Measurements from ENCODE around the gene MYO7B. TPM values are rescaled to one million over a fixed set of nuclear protein-coding genes. Genes with fewer than 3 reads are reported as not detected.

Gene MYO7B
- total RNA-seq, 1 donor from 2014 or later = 1.5 TPM

DNA sequence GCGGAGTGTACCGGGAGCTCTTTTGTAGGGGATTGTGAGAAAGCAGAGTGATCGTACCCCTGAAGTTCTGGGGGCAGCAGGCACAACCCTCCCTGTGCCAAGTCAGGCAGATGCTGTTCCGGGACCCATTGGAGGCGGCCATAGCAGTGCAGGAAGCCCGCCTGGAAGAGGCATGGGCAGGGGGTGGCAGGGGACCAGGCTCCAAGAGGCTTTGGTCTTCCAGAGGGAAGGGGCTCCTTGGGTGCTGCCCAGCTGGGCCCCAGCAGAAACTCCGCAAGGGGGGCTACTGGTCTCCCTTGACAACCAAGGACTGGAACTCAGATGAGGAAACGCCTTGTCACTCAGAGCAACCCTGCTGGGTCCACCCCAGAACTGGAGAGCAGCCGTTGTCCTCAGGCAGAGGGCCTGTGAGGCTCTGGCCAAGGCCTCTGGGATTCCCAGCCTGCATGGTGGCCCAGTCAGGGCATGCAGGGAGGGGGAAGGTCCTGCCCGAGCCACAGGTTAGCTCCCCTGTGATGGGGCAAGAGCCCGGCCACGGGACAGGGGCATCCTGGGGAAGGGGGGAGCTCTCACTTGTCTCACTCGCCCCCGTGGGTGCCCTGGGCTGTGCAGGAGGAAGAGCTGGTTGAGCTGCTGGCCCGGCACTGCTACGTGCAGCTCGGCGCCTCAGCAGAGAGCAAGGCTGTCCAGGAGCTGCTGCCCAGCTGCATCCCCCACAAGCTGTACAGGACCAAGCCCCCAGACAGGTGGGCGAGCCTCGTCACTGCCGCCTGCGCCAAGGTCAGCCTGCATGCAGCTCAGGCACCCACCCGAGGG, 89.5 kb downstream of the MYO7B start:
- no peak for DNase-seq (ENCODE audit: low read depth, low spot score)

DNA sequence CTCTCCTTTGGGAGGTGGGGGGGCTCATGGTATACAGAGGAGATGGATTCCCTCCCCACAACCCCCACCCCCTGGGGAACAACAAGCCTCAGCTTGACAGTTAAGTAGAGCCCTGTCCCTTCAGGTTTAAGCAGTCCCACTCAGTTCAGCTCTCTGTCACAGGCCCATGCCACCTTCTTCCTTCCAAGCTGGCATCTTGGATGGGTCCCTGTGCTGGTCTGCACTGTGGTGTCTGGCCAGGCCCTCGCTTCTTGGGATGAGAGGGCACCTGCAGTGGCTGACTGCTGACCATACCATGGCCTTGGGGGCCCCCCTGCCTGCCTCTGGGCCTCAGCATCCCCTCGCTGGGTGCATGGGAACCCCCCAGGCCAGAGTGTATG, 90.1 kb downstream of the MYO7B start:
- no peak for DNase-seq (ENCODE audit: low read depth, low spot score)

DNA sequence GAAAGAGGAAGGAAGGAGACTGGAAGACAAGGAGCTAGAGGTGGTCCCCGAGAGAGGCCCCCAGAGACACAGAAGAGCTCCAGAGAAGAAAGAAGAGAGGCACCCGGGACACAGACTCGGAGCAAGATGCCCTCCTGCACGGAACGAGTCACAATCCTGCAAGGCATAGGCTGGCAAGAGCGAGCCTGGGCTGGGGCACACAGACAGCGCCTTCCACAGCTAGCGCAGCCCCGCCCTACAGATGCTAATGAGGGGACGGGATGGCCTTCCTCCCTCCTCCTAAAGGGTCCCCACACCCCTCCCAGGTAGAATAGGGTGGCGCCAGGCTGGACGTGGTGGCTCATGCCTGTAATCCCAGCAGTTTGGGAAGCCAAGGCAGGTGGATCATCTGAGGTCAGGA, 90.7 kb downstream of the MYO7B start:
- no peak for DNase-seq (ENCODE audit: low read depth, low spot score)

DNA sequence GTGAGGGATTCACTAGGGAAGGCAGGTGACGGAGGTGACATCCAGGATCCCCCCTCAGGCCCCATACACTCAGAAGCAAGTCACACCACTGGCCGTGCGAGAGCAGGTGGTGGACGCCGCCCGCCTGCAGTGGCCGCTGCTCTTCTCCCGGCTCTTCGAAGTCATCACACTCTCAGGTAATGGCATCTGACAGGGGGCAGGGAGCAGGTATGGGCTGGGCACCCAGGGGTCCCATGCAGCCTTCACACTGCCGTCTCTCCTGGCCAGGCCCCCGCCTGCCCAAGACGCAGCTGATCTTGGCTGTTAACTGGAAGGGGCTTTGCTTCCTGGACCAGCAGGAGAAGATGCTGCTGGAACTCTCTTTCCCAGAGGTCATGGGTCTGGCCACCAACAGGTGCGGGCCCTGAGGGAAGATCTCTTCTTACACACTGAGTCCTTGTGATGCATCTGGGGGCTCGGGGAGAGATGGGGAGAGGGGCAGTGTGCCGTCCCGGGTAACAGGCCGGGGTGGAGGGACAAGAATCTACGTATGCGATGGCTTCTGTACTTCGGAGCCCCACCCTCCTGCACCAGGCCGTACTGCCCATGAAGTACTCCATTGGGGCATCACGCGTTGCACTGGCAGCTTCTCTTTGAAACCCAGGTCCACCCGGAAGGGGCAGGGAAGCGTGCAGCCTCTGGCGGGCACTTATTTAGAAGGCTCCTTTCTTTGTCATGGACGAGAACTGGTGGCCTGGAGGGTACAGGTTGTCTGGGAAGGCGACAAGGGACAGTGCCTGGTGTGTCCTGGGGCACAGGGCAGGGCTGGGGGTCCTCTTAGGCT, 91.6 kb downstream of the MYO7B start:
- no peak for DNase-seq (ENCODE audit: low read depth, low spot score)

DNA sequence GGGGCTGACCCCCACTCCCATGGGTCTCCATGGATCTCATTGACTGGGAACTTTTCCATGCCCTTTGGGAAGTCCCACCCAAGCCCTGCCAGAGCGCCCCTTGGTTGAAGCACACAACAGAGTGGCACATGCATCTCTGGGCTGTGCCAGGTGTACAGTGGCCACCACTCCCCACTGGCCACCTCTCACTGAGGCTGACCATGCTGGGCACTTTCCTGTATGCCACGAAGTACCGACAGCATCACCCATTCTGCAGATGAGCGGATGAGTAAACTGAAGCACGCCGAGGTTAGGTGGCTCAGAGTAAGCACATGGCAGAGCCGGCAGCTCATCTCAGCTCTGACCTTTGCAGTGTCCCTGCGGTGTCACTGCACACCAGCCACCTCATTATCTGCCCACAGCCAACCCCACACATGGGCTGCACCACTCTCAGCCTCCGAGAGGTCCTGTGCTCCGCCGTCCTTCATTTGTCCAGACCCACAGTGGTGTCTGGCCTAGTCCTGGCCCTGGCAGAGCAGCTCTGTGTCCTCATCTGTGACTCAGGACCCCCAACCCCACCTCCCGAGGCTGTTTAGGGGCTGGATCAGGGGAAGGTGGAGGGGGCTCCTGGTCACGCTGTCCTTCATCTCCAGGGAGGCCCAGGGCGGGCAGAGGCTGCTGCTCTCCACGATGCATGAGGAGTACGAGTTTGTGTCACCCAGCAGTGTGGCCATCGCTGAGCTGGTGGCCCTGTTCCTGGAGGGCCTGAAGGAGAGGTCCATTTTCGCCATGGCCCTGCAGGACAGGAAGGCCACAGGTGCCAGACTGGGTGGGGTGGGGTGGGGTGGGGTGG, 92.5 kb downstream of the MYO7B start:
- no peak for DNase-seq (ENCODE audit: low read depth, low spot score)

DNA sequence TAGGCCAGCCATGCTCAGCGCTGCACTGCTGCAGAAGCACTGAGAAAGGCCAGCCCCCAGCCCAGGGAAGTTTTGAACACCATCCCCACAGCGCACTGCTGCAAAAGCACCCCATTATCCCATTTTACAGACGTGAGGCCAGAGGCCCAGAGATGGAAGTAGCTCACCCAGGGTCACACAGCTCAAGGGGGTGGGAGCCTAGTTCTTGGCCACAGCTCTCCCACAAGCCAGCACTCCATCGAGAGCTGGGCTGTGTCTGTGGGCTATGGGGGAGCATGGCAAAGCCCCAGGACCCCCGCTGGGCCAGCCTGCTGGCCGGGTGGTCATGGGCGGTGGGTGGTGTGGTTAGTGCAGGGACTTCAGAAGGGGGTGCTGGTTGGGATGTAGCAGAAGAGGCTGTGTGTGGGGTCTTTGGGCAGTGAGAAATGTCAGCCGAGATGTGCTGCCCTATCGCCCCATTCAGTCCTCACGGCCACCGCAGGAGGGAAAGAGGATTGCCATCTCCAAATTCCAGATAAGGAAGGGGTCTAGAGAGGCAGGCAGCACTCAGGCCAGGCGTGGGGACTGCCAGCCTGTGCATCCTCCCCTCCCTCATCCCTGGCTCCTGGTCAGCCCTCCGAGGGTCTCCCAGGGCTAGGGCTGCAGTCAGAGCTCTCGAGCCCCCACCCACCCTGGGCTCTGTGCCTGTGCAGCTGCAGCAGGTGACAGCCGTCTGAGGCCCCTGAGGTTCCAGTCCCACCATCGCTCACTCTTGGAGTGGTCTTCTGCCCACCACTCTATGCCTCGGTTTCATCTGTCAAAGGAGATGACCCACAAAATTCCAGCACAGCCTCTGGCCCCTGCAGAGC, 93.5 kb downstream of the MYO7B start:
- no peak for DNase-seq (ENCODE audit: low read depth, low spot score)

DNA sequence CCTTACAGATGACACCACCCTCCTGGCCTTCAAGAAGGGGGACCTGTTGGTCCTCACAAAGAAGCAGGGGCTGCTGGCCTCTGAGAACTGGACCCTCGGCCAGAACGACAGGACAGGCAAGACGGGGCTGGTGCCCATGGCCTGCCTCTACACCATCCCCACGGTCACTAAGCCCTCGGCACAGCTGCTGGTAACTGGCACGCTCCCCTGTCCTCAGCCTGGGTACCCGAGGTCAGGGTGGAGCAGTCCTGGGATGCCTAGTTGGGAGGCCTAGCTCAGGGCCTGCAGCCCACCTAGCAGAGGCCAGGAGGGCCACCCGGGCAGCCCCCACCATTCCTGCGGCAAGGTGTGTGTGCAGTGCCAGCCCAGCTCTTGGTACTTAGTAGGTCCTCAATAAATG, 94.2 kb downstream of the MYO7B start:
- no peak for DNase-seq (ENCODE audit: low read depth, low spot score)

DNA sequence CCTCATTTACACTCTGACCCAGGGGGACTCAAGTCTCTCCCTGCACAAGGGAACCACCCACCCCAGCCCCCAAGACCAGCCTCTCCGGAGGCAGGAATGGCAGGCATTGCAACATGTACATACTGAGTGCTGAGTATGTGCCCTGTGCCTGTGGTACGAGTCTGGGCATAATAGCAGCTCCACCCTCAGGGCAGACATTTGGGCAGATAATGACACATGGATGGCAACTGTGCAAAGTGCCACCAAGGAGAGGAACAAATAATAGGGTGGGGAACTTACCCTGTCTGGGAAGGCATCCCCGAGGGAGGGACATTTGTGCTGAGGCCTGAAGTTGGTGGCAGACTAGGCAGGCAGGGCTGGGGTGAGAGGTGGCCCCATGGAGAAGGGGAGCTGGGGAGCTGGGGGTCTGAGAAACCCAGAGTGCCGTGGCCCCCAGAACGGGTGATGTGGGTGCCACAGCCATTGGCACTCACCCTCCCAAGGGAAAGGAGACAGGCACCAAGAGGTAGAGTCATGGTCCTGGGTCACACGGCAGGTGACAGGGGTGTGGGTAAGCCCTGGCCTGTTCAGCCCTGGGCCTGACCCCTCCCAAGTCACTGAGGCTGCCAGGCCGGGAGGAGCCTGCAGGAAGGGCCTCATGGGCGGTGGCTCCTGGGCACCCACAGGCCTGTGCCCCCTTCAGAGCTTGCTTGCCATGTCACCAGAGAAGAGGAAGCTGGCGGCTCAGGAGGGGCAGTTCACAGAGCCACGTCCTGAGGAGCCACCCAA, 94.8 kb downstream of the MYO7B start:
- DNase-seq (ENCODE audit: low read depth, low spot score) = no peak

DNA sequence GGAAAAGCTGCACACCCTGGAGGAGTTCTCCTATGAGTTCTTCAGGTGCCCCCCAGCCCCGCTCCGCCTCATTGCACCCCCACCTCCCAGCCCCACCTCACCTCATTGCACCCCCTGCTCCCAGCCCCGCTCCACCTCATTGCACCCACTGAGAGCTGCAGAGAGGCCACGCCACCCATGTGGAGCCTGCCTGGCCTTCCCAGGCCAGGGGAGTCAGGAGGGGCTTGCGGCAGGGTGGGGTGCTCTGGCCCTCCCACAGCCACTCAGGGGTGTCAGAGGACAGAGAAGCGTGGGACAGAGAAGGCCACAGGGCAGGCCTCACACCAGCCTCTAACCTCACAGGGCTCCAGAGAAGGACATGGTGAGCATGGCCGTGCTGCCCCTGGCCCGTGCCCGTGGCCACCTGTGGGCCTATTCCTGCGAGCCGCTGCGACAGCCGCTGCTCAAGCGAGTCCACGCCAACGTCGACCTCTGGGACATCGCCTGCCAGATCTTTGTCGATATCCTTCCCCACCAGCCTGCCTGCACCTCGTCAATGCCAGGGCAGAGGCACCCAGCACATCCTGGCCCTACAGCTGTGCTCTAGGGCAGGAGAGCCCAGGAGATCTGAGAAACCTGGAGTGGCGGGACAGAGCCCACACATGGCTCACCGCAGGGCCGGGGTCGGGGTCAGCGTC, 95.5 kb downstream of the MYO7B start:
- DNase-seq (ENCODE audit: low read depth, low spot score) = no peak

DNA sequence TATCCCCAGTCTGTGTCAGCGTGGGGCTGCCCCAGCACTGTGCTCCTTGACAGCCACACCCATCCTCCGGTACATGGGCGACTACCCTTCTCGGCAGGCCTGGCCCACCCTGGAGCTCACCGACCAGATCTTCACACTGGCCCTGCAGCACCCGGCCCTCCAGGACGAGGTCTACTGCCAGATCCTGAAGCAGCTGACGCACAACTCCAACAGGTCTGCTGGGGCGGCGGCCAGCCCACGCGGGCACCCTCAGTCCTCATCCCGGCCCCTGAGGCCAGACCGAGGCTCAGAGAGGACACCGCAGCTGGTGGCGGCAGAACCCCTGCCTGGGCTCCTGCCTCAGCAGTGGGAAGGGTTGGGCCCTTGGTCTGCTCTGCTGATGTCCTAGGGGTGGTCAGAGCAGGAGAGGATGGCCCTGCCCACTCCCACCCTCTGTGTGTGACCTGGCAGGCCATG, 96.1 kb downstream of the MYO7B start:
- DNase-seq (ENCODE audit: low read depth, low spot score) = no peak

DNA sequence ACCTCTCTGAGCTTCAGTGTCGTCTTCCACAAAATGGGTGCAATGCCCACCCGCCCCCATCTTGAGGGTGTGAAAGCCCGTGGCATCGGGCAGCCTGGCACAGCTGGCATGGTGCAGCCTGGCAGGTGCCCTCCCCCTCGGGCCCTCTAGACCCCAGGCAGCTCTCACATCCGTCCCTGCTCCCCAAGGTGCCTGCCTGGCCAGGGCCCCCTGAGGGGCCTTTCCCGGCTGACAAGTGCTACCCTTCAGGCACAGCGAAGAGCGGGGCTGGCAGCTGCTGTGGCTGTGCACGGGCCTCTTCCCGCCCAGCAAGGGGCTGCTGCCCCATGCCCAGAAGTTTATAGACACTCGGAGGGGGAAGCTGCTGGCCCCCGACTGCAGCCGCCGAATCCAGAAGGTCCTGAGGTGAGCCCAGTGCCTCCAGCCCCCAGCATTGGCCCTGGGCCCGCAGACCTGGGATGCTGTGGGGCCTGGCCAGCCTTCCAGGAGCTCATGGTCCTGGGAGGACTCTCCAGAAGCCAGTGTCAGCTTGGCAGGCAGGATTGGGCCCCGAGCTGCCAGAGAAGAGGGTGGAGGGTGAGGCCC, 96.6 kb downstream of the MYO7B start:
- no peak for DNase-seq (ENCODE audit: low read depth, low spot score)

DNA sequence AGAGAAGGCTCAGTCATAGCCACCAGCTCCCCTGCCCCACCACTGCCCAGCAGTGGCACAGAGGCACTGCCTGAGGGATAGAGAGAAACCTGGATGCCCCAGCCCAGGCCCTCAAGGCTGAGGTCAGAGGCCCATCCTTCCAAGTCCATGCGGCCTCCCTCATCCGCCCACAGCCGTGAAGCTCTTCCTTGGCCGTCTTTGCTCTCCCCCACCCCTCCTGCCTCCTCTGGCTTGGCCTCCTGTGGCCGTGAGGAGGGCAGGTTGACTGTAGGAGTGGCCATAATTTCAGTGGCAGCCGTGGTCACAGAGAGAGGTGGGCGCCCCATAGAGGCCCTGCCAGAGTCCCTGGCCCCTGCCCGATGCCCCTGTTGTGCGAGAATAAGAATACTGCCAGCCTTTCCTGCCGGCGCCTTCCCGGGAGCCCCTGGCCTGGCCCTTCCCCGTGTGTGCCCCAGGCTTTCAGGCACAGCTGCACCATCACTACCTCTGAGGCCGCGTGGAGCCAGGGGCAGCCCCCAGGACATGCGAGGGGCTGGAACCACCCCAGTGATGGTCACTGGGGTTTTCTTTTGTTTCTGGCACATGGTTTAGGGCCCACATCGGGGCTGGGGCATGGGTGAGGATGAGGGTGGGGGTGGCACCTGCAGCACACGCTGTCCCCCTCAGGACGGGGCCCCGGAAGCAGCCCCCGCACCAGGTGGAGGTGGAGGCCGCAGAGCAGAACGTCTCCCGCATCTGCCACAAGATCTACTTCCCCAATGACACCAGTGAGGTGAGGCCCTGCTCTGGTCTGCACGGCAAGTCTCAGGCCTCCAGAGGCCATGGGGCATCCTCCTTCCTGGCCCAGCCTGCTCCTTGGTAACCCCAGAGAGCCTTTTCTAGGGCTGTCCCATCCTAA, 97.4 kb downstream of the MYO7B start:
- no peak for DNase-seq (ENCODE audit: low read depth, low spot score)

DNA sequence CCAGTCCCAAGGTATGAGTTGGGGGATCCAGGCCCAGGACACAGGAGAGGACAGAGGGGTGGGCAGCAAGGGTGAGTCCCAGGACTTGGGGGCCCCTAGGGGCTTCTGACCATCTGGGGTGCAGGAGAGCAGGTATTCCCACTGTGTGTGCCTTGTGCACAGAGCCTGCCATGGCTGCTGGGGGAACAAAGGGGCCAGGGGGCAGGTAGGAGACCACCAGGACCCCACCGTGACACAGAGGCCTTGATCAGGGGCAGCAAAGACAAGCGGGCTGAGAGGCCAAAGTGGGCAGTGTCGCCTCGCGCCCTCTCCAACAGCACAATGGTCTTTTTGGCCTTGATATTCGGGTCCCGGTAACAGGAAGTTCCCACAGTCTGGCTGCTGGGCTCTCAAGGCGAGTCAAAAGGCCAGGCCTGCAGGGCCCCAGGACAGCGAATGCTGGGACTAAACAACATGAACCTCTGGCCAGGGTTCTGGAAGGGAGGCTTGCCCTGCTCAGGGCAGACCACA, 98.1 kb downstream of the MYO7B start:
- DNase-seq (ENCODE audit: low read depth, low spot score) = no peak

DNA sequence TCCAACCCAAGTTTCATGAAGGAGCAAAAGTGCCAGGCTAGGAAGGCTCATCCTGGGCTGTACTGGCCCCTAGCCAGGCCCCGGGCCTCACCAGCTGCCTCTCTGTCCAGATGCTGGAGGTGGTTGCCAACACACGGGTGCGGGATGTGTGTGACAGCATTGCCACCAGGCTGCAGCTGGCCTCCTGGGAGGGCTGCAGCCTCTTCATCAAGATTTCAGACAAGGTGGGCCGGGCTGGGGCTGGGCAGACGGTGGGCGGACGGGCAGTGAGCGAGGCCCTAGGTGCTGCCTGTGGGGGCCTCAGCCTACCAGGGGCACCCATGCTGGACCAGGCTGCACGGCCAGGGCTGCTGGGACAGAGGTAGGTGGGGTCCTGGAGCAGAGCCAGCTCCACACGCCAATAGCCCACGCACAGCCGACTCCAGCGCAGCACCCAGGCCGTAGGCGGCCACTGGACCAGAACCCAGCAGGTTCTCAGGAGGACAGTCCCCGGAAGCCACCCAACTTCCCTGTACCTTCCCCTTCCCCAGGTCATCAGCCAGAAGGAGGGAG, 98.7 kb downstream of the MYO7B start:
- no peak for DNase-seq (ENCODE audit: low read depth, low spot score)

DNA sequence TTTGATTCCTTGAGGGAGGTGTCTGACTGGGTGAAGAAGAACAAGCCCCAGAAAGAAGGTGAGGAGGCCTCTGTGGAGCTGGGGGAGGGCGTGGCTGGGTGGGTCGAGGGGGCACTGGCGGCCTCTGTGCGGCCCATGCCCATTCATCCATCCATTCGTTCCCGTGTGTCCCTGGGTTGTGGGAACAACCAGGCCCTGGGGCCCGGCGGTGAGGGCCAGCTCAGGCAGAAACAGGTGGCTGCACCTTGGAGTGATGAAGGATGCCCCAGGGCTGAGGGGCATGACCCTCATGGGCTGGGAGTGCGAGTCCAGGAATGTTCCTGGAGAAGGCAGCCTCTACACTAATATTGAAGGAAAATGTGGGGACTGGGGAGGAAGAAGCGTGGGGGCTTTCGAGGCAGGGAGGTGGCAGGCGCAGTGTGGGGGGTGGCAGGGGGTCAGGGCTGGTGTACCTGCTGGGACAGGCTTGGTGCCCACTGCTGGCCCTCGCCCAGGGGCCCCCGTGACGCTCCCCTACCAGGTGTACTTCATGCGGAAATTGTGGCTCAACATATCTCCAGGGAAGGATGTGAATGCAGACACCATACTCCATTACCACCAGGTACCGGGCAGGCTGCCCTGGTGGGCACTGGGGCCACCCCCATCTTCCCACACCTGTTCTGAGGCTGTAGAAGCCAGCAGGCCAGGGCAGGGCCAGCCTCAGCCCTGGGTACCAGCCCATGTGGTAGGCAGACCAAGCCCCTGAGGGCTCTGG, 99.3 kb downstream of the MYO7B start:
- DNase-seq (ENCODE audit: low read depth, low spot score) = no peak

DNA sequence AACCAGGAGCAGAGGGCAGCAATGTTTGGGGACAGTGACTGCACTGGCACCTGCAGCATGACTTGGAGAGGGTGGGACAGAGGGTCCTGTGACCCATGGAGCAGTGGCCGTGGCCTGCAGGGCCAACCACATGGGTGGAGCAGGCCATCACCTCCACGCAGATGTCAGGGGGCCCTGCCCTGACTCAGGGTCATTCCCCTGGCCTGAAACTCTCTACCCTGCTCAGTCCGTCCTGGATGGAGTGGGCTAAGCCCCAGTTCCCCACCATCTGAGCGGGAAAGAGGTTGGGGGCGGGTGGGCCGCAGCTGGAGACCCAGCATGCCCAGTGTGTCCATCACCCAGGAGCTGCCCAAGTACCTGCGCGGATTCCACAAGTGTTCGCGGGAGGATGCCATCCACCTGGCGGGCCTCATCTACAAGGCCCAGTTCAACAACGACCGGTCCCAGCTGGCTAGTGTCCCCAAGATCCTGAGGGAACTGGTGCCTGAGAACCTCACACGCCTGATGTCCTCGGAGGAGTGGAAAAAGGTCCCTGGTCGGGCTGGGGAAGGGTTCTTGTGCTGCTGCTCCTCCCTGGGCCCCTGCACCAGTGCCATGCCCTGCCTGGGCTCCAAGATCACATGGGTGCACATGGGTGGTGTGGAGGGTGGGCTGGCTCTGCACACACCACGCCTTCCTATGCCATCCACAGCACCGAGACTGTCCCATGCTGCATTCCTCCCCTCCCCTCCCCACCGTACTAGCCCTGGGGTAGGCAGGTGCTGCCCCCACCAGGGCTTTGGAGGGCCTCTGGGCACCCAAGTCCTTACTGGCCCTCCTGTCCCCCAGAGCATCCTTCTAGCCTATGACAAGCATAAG, 100.1 kb downstream of the MYO7B start:
- no peak for DNase-seq (ENCODE audit: low read depth, low spot score)

All from pulmonary artery endothelial cell (primary cell).